Measurements from ENCODE around the gene DENND2C. TPM values are rescaled to one million over a fixed set of nuclear protein-coding genes. Genes with fewer than 3 reads are reported as not detected.
"Not testable (repeated sequence)": the region's sequence is repeated elsewhere in the genome, so short reads cannot be mapped to it uniquely, and the experiment has no call there.

The DENND2C gene
- polyA plus RNA-seq, 1 donor from 2014 or later = 0.26 TPM

GRCh38 chr1:114564141-114564540, 105.7 kb downstream of the DENND2C start:
- no peaks in the 10 kb centered on the region for H3K9me3 ChIP-seq (ENCODE audit: low read length)
- H2AFZ ChIP-seq (ENCODE audit: low read depth, low read length) = no peak overlapping the region
- no peak for TF ChIP-seq RAD21 (conservative IDR thresholded peaks at IDR 0.05)
- H4K20me1 ChIP-seq (ENCODE audit: insufficient read depth) = no peaks in the 10 kb centered on the region
- H3K27me3 ChIP-seq (ENCODE audit: insufficient read depth, low read depth, low read length) = no peaks in the 10 kb centered on the region
- H3K4me2 ChIP-seq (ENCODE audit: low read length) = no peak overlapping the region
- no peaks in the 10 kb centered on the region for H3F3A ChIP-seq (ENCODE audit: insufficient read depth, low read length, poor library complexity, severe bottlenecking)
- H3K4me3 ChIP-seq (ENCODE audit: low read length) = no peak overlapping the region
- peaks cover 16% of the 10 kb centered on the region for H3K36me3 ChIP-seq (ENCODE audit: insufficient read depth, low read length)
- no peak overlapping the region for H3K27ac ChIP-seq (ENCODE audit: low read length)
- H3K79me2 ChIP-seq (replicated peaks; ENCODE audit: insufficient read depth, low read length) = no peaks in the 10 kb centered on the region
- no peaks in the 10 kb centered on the region for H3K9me2 ChIP-seq (ENCODE audit: insufficient read depth, low read length)
- H3K9ac ChIP-seq (ENCODE audit: low read length) = no peak overlapping the region

GRCh38 chr1:114562978-114563510, 106.8 kb downstream of the DENND2C start:
- not testable (repeated sequence) for H2AFZ ChIP-seq (ENCODE audit: low read depth, low read length); H3K9me2 ChIP-seq (ENCODE audit: insufficient read depth, low read length); H3K9ac ChIP-seq (ENCODE audit: low read length); H3K79me2 ChIP-seq (replicated peaks; ENCODE audit: insufficient read depth, low read length); H3F3A ChIP-seq (ENCODE audit: insufficient read depth, low read length, poor library complexity, severe bottlenecking); H3K27ac ChIP-seq (ENCODE audit: low read length); H3K4me3 ChIP-seq (ENCODE audit: low read length); H3K27me3 ChIP-seq (ENCODE audit: insufficient read depth, low read depth, low read length); H3K9me3 ChIP-seq (ENCODE audit: low read length); H4K20me1 ChIP-seq (ENCODE audit: insufficient read depth); H3K4me2 ChIP-seq (ENCODE audit: low read length)
- H3K36me3 ChIP-seq (ENCODE audit: insufficient read depth, low read length) = peaks cover 16% of the 10 kb centered on the region

- TF ChIP-seq EZH2 (IDR thresholded peaks at IDR 0.05; ENCODE audit: borderline replicate concordance, insufficient read depth, low read length, poor library complexity, severe bottlenecking) (no peak), POLR2AphosphoS5 (IDR thresholded peaks at IDR 0.05) (no peak), RAD21 (conservative IDR thresholded peaks at IDR 0.05) (no peak), MXI1 (conservative IDR thresholded peaks at IDR 0.05; ENCODE audit: poor library complexity, severe bottlenecking) (no peak), REST (IDR thresholded peaks at IDR 0.05; ENCODE audit: borderline replicate concordance) (no peak), EP300 (conservative IDR thresholded peaks at IDR 0.05; ENCODE audit: poor library complexity, severe bottlenecking) (no peak), CTCF (IDR thresholded peaks at IDR 0.05; ENCODE audit: poor library complexity, severe bottlenecking) (no peak), TAF1 (IDR thresholded peaks at IDR 0.05; ENCODE audit: low read depth) (no peak), SMC3 (conservative IDR thresholded peaks at IDR 0.05; ENCODE audit: poor library complexity) (no peak)
These were observed 108.5 kb downstream of the DENND2C start for GRCh38 chr1:114561333-114561732.

More at GRCh38 chr1:114561333-114561732, 108.5 kb downstream of the DENND2C start:
- Histone ChIP-seq H3K36me3 (ENCODE audit: insufficient read depth, low read length) (peaks cover 9% of the 10 kb centered on the region), H3K27me3 (ENCODE audit: insufficient read depth, low read depth, low read length) (no peaks in the 10 kb centered on the region), H3K27ac (ENCODE audit: low read length) (no peak overlapping the region), H3K79me2 (replicated peaks; ENCODE audit: insufficient read depth, low read length) (no peaks in the 10 kb centered on the region), H3K4me3 (ENCODE audit: low read length) (no peak overlapping the region), H3K9me3 (ENCODE audit: low read length) (no peaks in the 10 kb centered on the region), H4K20me1 (ENCODE audit: insufficient read depth) (no peaks in the 10 kb centered on the region), H3K4me2 (ENCODE audit: low read length) (no peak overlapping the region), H3K9ac (ENCODE audit: low read length) (no peak overlapping the region), H2AFZ (ENCODE audit: low read depth, low read length) (no peak overlapping the region), H3K9me2 (ENCODE audit: insufficient read depth, low read length) (no peaks in the 10 kb centered on the region), H3F3A (ENCODE audit: insufficient read depth, low read length, poor library complexity, severe bottlenecking) (no peaks in the 10 kb centered on the region)
